H9 (cell line): Measurements from ENCODE around the gene SMLR1. TPM values are rescaled to one million over a fixed set of nuclear protein-coding genes. Genes with fewer than 3 reads are reported as not detected.

ENCODE experiments used
- DNase-seq: peaks from one replicate; pipeline ENCODE4 v3.0.0-alpha.2; 2017
- H2AFZ ChIP-seq: one replicate; pipeline ENCODE4 v1.6.1; 2013; ENCODE audit warnings: mild to moderate bottlenecking, low read length, control low read depth, moderate library complexity
- H2AK5ac ChIP-seq: 2 replicates; pipeline ENCODE4 v1.6.1; 2013; ENCODE audit warnings: low read length, control low read depth, mixed read lengths; ENCODE audit not compliant: insufficient read length
- H2BK120ac ChIP-seq: one replicate; pipeline ENCODE4 v1.6.1; 2013; ENCODE audit warnings: low read depth, mild to moderate bottlenecking, low read length, control low read depth, inconsistent platforms; ENCODE audit not compliant: poor library complexity, severe bottlenecking
- H2BK12ac ChIP-seq: 2 replicates; pipeline ENCODE4 v1.6.1; 2013; ENCODE audit warnings: low read length, control low read depth, mixed read lengths, low read depth; ENCODE audit not compliant: insufficient read length
- H2BK15ac ChIP-seq: 2 replicates; pipeline ENCODE4 v1.6.1; 2013; ENCODE audit warnings: low read depth, low read length, control low read depth
- H2BK20ac ChIP-seq: one replicate; pipeline ENCODE4 v1.6.1; 2013; ENCODE audit warnings: low read depth, mild to moderate bottlenecking, low read length, control low read depth, inconsistent platforms; ENCODE audit not compliant: poor library complexity, severe bottlenecking
- H2BK5ac ChIP-seq: 2 replicates; pipeline ENCODE4 v1.6.1; 2013; ENCODE audit warnings: low read length, control low read depth, mixed read lengths; ENCODE audit not compliant: insufficient read length
- H3K14ac ChIP-seq: 2 replicates; pipeline ENCODE4 v1.6.1; 2013; ENCODE audit warnings: low read length, control low read depth; ENCODE audit not compliant: insufficient read depth
- H3K18ac ChIP-seq: 2 replicates; pipeline ENCODE4 v1.6.1; 2013; ENCODE audit warnings: low read depth, mild to moderate bottlenecking, mixed read lengths, low read length, control low read depth; ENCODE audit not compliant: insufficient read length
- H3K23ac ChIP-seq: 2 replicates; pipeline ENCODE4 v1.6.1; 2013; ENCODE audit warnings: low read length, control low read depth, mixed read lengths, low read depth; ENCODE audit not compliant: insufficient read length
- H3K23me2 ChIP-seq: 2 replicates; pipeline ENCODE4 v1.6.1; 2013; ENCODE audit warnings: low read depth, mild to moderate bottlenecking, mixed read lengths, low read length, control low read depth; ENCODE audit not compliant: insufficient read length, poor library complexity, severe bottlenecking
- H3K27ac ChIP-seq: 2 replicates; pipeline ENCODE4 v1.5.1; 2013; ENCODE audit warnings: low read length, control low read depth, mixed read lengths, low read depth; ENCODE audit not compliant: insufficient read length
- H3K27me3 ChIP-seq: 2 replicates; pipeline ENCODE4 v1.6.1; 2013; ENCODE audit warnings: low read length, control low read depth, inconsistent platforms; ENCODE audit not compliant: insufficient read depth
- H3K4ac ChIP-seq: 2 replicates; pipeline ENCODE4 v1.6.1; 2013; ENCODE audit warnings: low read depth, mild to moderate bottlenecking, control low read depth, inconsistent platforms, low read length, moderate library complexity
- H3K4me1 ChIP-seq: 2 replicates; pipeline ENCODE4 v1.6.1; 2013; ENCODE audit warnings: low read length, control low read depth, inconsistent platforms; ENCODE audit not compliant: insufficient read depth
- H3K4me2 ChIP-seq: 2 replicates; pipeline ENCODE4 v1.6.1; 2013; ENCODE audit warnings: low read length, control low read depth, mixed read lengths; ENCODE audit not compliant: insufficient read length, insufficient read depth
- H3K56ac ChIP-seq: 2 replicates; pipeline ENCODE4 v1.6.1; 2013; ENCODE audit warnings: low read depth, mild to moderate bottlenecking, mixed read lengths, low read length, control low read depth; ENCODE audit not compliant: insufficient read length
- H3K79me1 ChIP-seq: 2 replicates; pipeline ENCODE4 v1.6.1; 2013; ENCODE audit warnings: low read depth, mild to moderate bottlenecking, moderate library complexity, low read length, control low read depth, inconsistent platforms; ENCODE audit not compliant: insufficient read depth, poor library complexity, severe bottlenecking
- H3K79me2 ChIP-seq: 2 replicates; pipeline ENCODE4 v1.6.1; 2013; ENCODE audit warnings: low read length, control low read depth, inconsistent platforms; ENCODE audit not compliant: insufficient read depth
- H3K9ac ChIP-seq: 2 replicates; pipeline ENCODE4 v1.6.1; 2013; ENCODE audit warnings: low read length, control low read depth, mixed read lengths; ENCODE audit not compliant: insufficient read length; ENCODE audit errors: extremely low read depth
- H3K9me3 ChIP-seq: one replicate; pipeline ENCODE4 v1.6.1; 2013; ENCODE audit warnings: low read depth, low read length, inconsistent platforms; ENCODE audit not compliant: control insufficient read depth
- H3T11ph ChIP-seq: one replicate; pipeline ENCODE4 v1.6.1; 2013; ENCODE audit warnings: mild to moderate bottlenecking, low read length, control low read depth, inconsistent platforms
- H4K20me1 ChIP-seq: one replicate; pipeline ENCODE4 v1.6.1; 2013; ENCODE audit not compliant: control insufficient read depth, insufficient read length, insufficient read depth
- H4K5ac ChIP-seq: 2 replicates; pipeline ENCODE4 v1.6.1; 2013; ENCODE audit warnings: low read depth, mild to moderate bottlenecking, mixed read lengths, low read length, control low read depth; ENCODE audit not compliant: insufficient read length
- H4K8ac ChIP-seq: replicated peaks from 2 replicates; pipeline ENCODE4 v1.6.1; 2013; ENCODE audit warnings: low read length, control low read depth, mixed read lengths, low read depth; ENCODE audit not compliant: insufficient read length
- H4K91ac ChIP-seq: 2 replicates; pipeline ENCODE4 v1.6.1; 2013; ENCODE audit warnings: low read depth, mild to moderate bottlenecking, moderate library complexity, mixed read lengths, low read length, control low read depth; ENCODE audit not compliant: insufficient read length
- H3K27ac Mint-ChIP-seq, 3 experiments: 2 replicates in 2 of 3; 3 replicates in 1 of 3; pipeline ENCODE4 v1.8.0; 2020 to 2021; ENCODE audit warnings: mixed read lengths in 3 of 3, mild to moderate bottlenecking in 1 of 3, moderate library complexity in 1 of 3
- H3K27me3 Mint-ChIP-seq: 2 replicates; pipeline ENCODE4 v1.8.0; 2021; ENCODE audit warnings: low read depth, mild to moderate bottlenecking, moderate library complexity, mixed read lengths
- H3K36me3 Mint-ChIP-seq, 3 experiments: 2 replicates in 2 of 3; 3 replicates in 1 of 3; pipeline ENCODE4 v1.8.0; 2020 to 2021; ENCODE audit warnings: low read depth in 3 of 3, mixed read lengths in 3 of 3; ENCODE audit not compliant: insufficient read depth in 1 of 3
- H3K4me1 Mint-ChIP-seq, 2 experiments: 2 replicates each; pipeline ENCODE4 v1.8.0; 2020; ENCODE audit warnings: mixed read lengths in 2 of 2
- H3K4me3 Mint-ChIP-seq, 2 experiments: 2 replicates in 1 of 2; 3 replicates in 1 of 2; pipeline ENCODE4 v1.8.0; 2020 to 2021; ENCODE audit warnings: mild to moderate bottlenecking in 2 of 2, mixed read lengths in 2 of 2, moderate library complexity in 1 of 2
- H3K9me3 Mint-ChIP-seq, 2 experiments: 2 replicates in 1 of 2; 3 replicates in 1 of 2; pipeline ENCODE4 v1.8.0; 2020; ENCODE audit warnings: mild to moderate bottlenecking in 2 of 2, mixed read lengths in 2 of 2, moderate library complexity in 1 of 2
- CTCF ChIP-seq: fragments of 200-600 bp; sonication (generic); conservative IDR thresholded peaks from 3 replicates; pipeline ENCODE4 v1.8.0; 2021; ENCODE audit warnings: antibody characterized with exemption, mild to moderate bottlenecking
- WGBS: extraction: QIAGEN DNeasy Blood & Tissue Kit; methylation state at CpG from one replicate; pipeline ENCODE4 v1.1.7; 2013; ENCODE audit warnings: missing lambda C conversion rate, low lambda C conversion rate, mixed read lengths; ENCODE audit not compliant: insufficient read length; ENCODE audit errors: extremely low coverage; 5-methylcytosine and 5-hydroxymethylcytosine counted together
- total RNA-seq: library from RNA; stranded (reverse); gene quantifications from 2 replicates; pipeline ENCODE4 v1.2.1, GENCODE V29; 2021

SMLR1 gene
- total RNA-seq, 1 experiment from 2014 or later: not detected

GRCh38 chr6:130810307-130811030, 16.7 kb upstream of the SMLR1 start:
- H2AK5ac ChIP-seq: no peak overlapping the region
- Mint-ChIP-seq H3K27me3 (no peaks in the 10 kb centered on the region), H3K4me3 (no peak overlapping the region), H3K27ac (no peak overlapping the region), H3K4me1 (no peaks in the 10 kb centered on the region), H3K36me3 (no peaks in the 10 kb centered on the region; a peak in 1 of 7 replicates), H3K9me3 (no peaks in the 10 kb centered on the region)
- WGBS: no CpG with 5 or more reads among the region's 9 CpGs
- DNase-seq: no peak
- H3K79me2 ChIP-seq: no peaks in the 10 kb centered on the region
- no peak overlapping the region for H3K9ac ChIP-seq
- no peak overlapping the region for H3K4ac ChIP-seq
- H2BK12ac ChIP-seq: no peak overlapping the region
- no peak overlapping the region for H4K5ac ChIP-seq
- no peaks in the 10 kb centered on the region for H3K23me2 ChIP-seq
- H4K8ac ChIP-seq: no peak overlapping the region
- H4K91ac ChIP-seq: no peak overlapping the region
- H3K4me2 ChIP-seq: no peak overlapping the region
- no peak overlapping the region for H3T11ph ChIP-seq
- H3K27me3 ChIP-seq: no peaks in the 10 kb centered on the region
- H3K79me1 ChIP-seq: no peaks in the 10 kb centered on the region
- H2BK120ac ChIP-seq: no peak overlapping the region
- no peak overlapping the region for H3K27ac ChIP-seq
- H2BK20ac ChIP-seq: no peak overlapping the region
- no peak overlapping the region for H3K56ac ChIP-seq
- H4K20me1 ChIP-seq: no peaks in the 10 kb centered on the region
- H2BK5ac ChIP-seq: no peak overlapping the region
- no peaks in the 10 kb centered on the region for H3K4me1 ChIP-seq
- H2BK15ac ChIP-seq: no peak overlapping the region
- no peak overlapping the region for H3K18ac ChIP-seq
- H3K23ac ChIP-seq: no peak overlapping the region
- no peak for TF ChIP-seq CTCF
- no peak overlapping the region for H2AFZ ChIP-seq
- H3K9me3 ChIP-seq: no peaks in the 10 kb centered on the region
- H3K14ac ChIP-seq: no peak overlapping the region
